Right lobe of liver (tissue), 4 donors: ENCODE data around the gene PKD2L1.

Experiments used
- POLR2A ChIP-seq: fragments of 450-650 bp; IDR thresholded peaks from one replicate; pipeline ENCODE4 v1.6.1; 2017; ENCODE audit warnings: antibody characterized with exemption, mild to moderate bottlenecking
- TF ChIP-seq, protein P1 (sequence below), 4 donors: fragments of 200-600 bp in 3 of 4; fragments of 450-650 bp in 1 of 4; IDR thresholded peaks; one replicate each; pipeline versions ENCODE4 v1.5.1 to v1.8.0; 2016 to 2022; ENCODE audit warnings: antibody characterized with exemption in 4 of 4, mild to moderate bottlenecking in 2 of 4
- donor health status: DM: no; HTN: no; CAD: no.
- donor health status: DM: no; HTN: no; CAD: no.
- donor health status: DM: no; HTN: yes; CAD: no.

- TF ChIP-seq, protein P1, sequence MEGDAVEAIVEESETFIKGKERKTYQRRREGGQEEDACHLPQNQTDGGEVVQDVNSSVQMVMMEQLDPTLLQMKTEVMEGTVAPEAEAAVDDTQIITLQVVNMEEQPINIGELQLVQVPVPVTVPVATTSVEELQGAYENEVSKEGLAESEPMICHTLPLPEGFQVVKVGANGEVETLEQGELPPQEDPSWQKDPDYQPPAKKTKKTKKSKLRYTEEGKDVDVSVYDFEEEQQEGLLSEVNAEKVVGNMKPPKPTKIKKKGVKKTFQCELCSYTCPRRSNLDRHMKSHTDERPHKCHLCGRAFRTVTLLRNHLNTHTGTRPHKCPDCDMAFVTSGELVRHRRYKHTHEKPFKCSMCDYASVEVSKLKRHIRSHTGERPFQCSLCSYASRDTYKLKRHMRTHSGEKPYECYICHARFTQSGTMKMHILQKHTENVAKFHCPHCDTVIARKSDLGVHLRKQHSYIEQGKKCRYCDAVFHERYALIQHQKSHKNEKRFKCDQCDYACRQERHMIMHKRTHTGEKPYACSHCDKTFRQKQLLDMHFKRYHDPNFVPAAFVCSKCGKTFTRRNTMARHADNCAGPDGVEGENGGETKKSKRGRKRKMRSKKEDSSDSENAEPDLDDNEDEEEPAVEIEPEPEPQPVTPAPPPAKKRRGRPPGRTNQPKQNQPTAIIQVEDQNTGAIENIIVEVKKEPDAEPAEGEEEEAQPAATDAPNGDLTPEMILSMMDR (IDR thresholded peaks at IDR 0.05): no peak
- no peak for TF ChIP-seq POLR2A
These were observed 44.2 kb upstream of the PKD2L1 start for GRCh38 chr10:100374200-100374655.
